Mesodermal cell (in vitro differentiated cells): ENCODE data around the gene MAML3.

Experiments used
- H3K27ac ChIP-seq: 2 replicates; pipeline ENCODE4 v1.7.0; 2013; ENCODE audit warnings: mild to moderate bottlenecking, low read depth, low read length, moderate library complexity; ENCODE audit not compliant: severe bottlenecking
- H3K36me3 ChIP-seq: 2 replicates; pipeline ENCODE4 v1.7.1; 2013; ENCODE audit warnings: mild to moderate bottlenecking, low read length, moderate library complexity; ENCODE audit not compliant: control insufficient read depth, insufficient read depth
- H3K4me1 ChIP-seq: one replicate; pipeline ENCODE4 v1.7.1; 2013; ENCODE audit warnings: mild to moderate bottlenecking, low read length; ENCODE audit not compliant: insufficient read depth, control insufficient read depth, poor library complexity, severe bottlenecking
- H3K4me3 ChIP-seq: 2 replicates; pipeline ENCODE4 v1.7.0; 2013; ENCODE audit warnings: low read length, control low read depth, mild to moderate bottlenecking; ENCODE audit not compliant: insufficient read depth, poor library complexity, severe bottlenecking; ENCODE audit errors: extremely low read depth
- H3K9me3 ChIP-seq: 2 replicates; pipeline ENCODE4 v1.7.1; 2013; ENCODE audit warnings: mild to moderate bottlenecking, low read length, moderate library complexity; ENCODE audit not compliant: control insufficient read depth
- WGBS, 2 experiments: methylation state at CpG; one replicate each; pipeline ENCODE4 v1.1.5; 2013; ENCODE audit warnings: missing lambda C conversion rate in 2 of 2; ENCODE audit not compliant: insufficient coverage in 2 of 2; 5-methylcytosine and 5-hydroxymethylcytosine counted together

The MAML3 gene

GRCh38 chr4:139901531-139902320 lies 252.3 kb downstream of the MAML3 start:
- H3K4me1 ChIP-seq, result peaks cover 21% of the 10 kb centered on the region
- H3K9me3 ChIP-seq, result peaks cover 13% of the 10 kb centered on the region
- peak overlapping the region; percentile 62 for H3K27ac ChIP-seq
- no peak overlapping the region for H3K4me3 ChIP-seq
- H3K36me3 ChIP-seq, result no peaks in the 10 kb centered on the region
- 36 to 63% methylated on average over 7 to 11 of the region's 17 CpGs for WGBS, 2 experiments

- no peak overlapping the region for H3K4me3 ChIP-seq
- WGBS, 2 experiments, result 81 to 100% methylated on average over 1 to 2 of the region's 2 CpGs
- H3K9me3 ChIP-seq, result peaks cover 6% of the 10 kb centered on the region
- no peaks in the 10 kb centered on the region for H3K36me3 ChIP-seq
- H3K4me1 ChIP-seq, result peaks cover 21% of the 10 kb centered on the region
- H3K27ac ChIP-seq, result peak overlapping the region; percentile 2
Measured at GRCh38 chr4:139900964-139901376, 253.0 kb downstream of the MAML3 start.

- H3K9me3 ChIP-seq, result no peaks in the 10 kb centered on the region
- peaks cover 21% of the 10 kb centered on the region for H3K4me1 ChIP-seq
- no peak overlapping the region for H3K4me3 ChIP-seq
- H3K36me3 ChIP-seq, result no peaks in the 10 kb centered on the region
- no peak overlapping the region for H3K27ac ChIP-seq
- WGBS, 2 experiments, result no CpG with 5 or more reads among the region's 4 CpGs
Measured at GRCh38 chr4:139899346-139899745, 254.6 kb downstream of the MAML3 start.

GRCh38 chr4:139898293-139898692 lies 255.7 kb downstream of the MAML3 start:
- H3K9me3 ChIP-seq, result no peaks in the 10 kb centered on the region
- H3K4me3 ChIP-seq, result no peak overlapping the region
- no peak overlapping the region for H3K27ac ChIP-seq
- H3K36me3 ChIP-seq, result no peaks in the 10 kb centered on the region
- H3K4me1 ChIP-seq, result peaks cover 21% of the 10 kb centered on the region
- WGBS, 2 experiments, result 86 to 96% methylated on average over 1 to 3 of the region's 3 CpGs

GRCh38 chr4:139896091-139896604 lies 257.8 kb downstream of the MAML3 start:
- no peaks in the 10 kb centered on the region for H3K9me3 ChIP-seq
- 93 to 100% methylated on average over 2 of the region's 6 CpGs for WGBS, 2 experiments
- peaks cover 5% of the 10 kb centered on the region for H3K4me1 ChIP-seq
- no peak overlapping the region for H3K27ac ChIP-seq
- no peaks in the 10 kb centered on the region for H3K36me3 ChIP-seq
- no peak overlapping the region for H3K4me3 ChIP-seq

- 90 to 96% methylated on average over 3 to 4 of the region's 4 CpGs for WGBS, 2 experiments
- H3K9me3 ChIP-seq, result no peaks in the 10 kb centered on the region
- peaks cover 13% of the 10 kb centered on the region for H3K36me3 ChIP-seq
- no peaks in the 10 kb centered on the region for H3K4me1 ChIP-seq
- H3K27ac ChIP-seq, result no peak overlapping the region
- H3K4me3 ChIP-seq, result no peak overlapping the region
Measured at GRCh38 chr4:139893801-139894200, 260.2 kb downstream of the MAML3 start.

- Histone ChIP-seq H3K36me3 (peaks cover 13% of the 10 kb centered on the region), H3K4me3 (no peak overlapping the region), H3K4me1 (peaks cover 2% of the 10 kb centered on the region), H3K9me3 (no peaks in the 10 kb centered on the region), H3K27ac (no peak overlapping the region)
- 75 to 80% methylated on average over 1 to 2 of the region's 5 CpGs for WGBS, 2 experiments
Measured at GRCh38 chr4:139892973-139893736, 260.8 kb downstream of the MAML3 start.

- Histone ChIP-seq H3K9me3 (no peaks in the 10 kb centered on the region), H3K27ac (no peak overlapping the region), H3K4me3 (no peak overlapping the region), H3K4me1 (peaks cover 14% of the 10 kb centered on the region), H3K36me3 (peaks cover 13% of the 10 kb centered on the region)
- 95 to 100% methylated on average over 2 to 6 of the region's 8 CpGs for WGBS, 2 experiments
Measured at GRCh38 chr4:139890816-139891215, 263.2 kb downstream of the MAML3 start.

GRCh38 chr4:139889901-139890300 lies 264.1 kb downstream of the MAML3 start:
- Histone ChIP-seq H3K4me3 (no peak overlapping the region), H3K27ac (no peak overlapping the region), H3K36me3 (peaks cover 16% of the 10 kb centered on the region), H3K4me1 (peaks cover 14% of the 10 kb centered on the region), H3K9me3 (no peaks in the 10 kb centered on the region)
- WGBS, 2 experiments, result 83 to 94% methylated on average over 4 to 5 of the region's 6 CpGs

- H3K4me3 ChIP-seq, result no peak overlapping the region
- no peak overlapping the region for H3K27ac ChIP-seq
- no peaks in the 10 kb centered on the region for H3K9me3 ChIP-seq
- peaks cover 14% of the 10 kb centered on the region for H3K4me1 ChIP-seq
- WGBS, 2 experiments, result 82 to 83% methylated on average over 8 of the region's 8 CpGs
- peaks cover 16% of the 10 kb centered on the region for H3K36me3 ChIP-seq
Measured at GRCh38 chr4:139889264-139889663, 264.7 kb downstream of the MAML3 start.
